Erythroblast (primary cell): ENCODE measurements around the gene OTUD5.

Source experiments
- GATA1 ChIP-seq: IDR thresholded peaks from 2 replicates; pipeline ENCODE4 v1.6.1; 2011; ENCODE audit warnings: low read depth, mild to moderate bottlenecking, control low read depth, low read length, moderate library complexity
- POLR2A ChIP-seq: IDR thresholded peaks from 2 replicates; pipeline ENCODE4 v1.6.1; 2011; ENCODE audit warnings: mild to moderate bottlenecking, low read length

DNA sequence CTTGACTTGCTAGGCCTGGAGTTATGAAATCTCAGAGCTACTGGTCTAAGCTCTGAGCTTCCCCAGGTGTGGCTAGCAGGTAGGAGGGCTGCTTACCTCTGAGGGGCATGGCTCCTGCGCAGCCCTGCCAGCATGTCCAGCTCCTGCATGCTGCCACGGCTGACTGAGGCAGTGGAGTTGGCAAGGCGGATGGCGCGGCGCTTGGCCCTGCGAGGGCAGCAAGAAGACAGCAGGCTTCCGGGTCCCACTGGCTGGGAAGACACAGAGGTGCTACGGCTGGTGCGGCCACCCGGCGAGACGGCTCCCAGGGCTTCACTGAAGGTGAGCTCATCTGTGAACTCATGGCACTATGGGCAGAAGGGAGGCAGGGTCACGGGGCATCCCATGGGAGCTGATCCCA is 8.6 kb upstream of the OTUD5 start:
- TF ChIP-seq POLR2A (no peak), GATA1 (no peak)
